Measurements from ENCODE around the gene CAB39L. TPM values are rescaled to one million over a fixed set of nuclear protein-coding genes. Genes with fewer than 3 reads are reported as not detected.

CAB39L gene
- total RNA-seq, 2 experiments from 2014 or later, result 9.6 to 28.6 TPM

GRCh38 chr13:49452725-49453457, 9.0 kb upstream of the CAB39L start:
- Histone ChIP-seq H4K20me1 (ENCODE audit: insufficient read depth, low read length) (no peaks in the 10 kb centered on the region), H3K4me1 (ENCODE audit: insufficient read depth, low read length, poor library complexity, severe bottlenecking) (peaks cover 45% of the 10 kb centered on the region), H3K9me3 (ENCODE audit: low read length) (no peaks in the 10 kb centered on the region), H3K4me2 (ENCODE audit: low read length) (no peak overlapping the region), H3K27ac (ENCODE audit: low read depth, low read length, poor library complexity, severe bottlenecking) (no peak overlapping the region), H3K9me2 (ENCODE audit: insufficient read depth, low read length) (no peaks in the 10 kb centered on the region), H2AFZ (ENCODE audit: low read length) (no peak overlapping the region), H3K36me3 (ENCODE audit: insufficient read depth, low read length) (peaks cover 58% of the 10 kb centered on the region), H3K4me3 (ENCODE audit: low read depth, low read length, poor library complexity, severe bottlenecking) (no peak overlapping the region), H3K79me2 (ENCODE audit: insufficient read depth, low read depth, low read length) (peaks cover 76% of the 10 kb centered on the region)
- DNase-seq (ENCODE audit: low spot score), result no peak
- ChIA-PET CTCF (ENCODE audit: unreplicated experiment) (no interaction called here), POLR2A (interaction anchor here (0.6 to 0.8 kb wide), 3 partner anchors 8 to 44 kb away, joined by 3 to 4 read pairs (median 4); no protein-coding TSS in a partner anchor)
- no peak for TF ChIP-seq EZH2phosphoT487 (IDR thresholded peaks at IDR 0.05; ENCODE audit: borderline replicate concordance, low read depth, low read length)
- TF ChIP-seq, protein P1, sequence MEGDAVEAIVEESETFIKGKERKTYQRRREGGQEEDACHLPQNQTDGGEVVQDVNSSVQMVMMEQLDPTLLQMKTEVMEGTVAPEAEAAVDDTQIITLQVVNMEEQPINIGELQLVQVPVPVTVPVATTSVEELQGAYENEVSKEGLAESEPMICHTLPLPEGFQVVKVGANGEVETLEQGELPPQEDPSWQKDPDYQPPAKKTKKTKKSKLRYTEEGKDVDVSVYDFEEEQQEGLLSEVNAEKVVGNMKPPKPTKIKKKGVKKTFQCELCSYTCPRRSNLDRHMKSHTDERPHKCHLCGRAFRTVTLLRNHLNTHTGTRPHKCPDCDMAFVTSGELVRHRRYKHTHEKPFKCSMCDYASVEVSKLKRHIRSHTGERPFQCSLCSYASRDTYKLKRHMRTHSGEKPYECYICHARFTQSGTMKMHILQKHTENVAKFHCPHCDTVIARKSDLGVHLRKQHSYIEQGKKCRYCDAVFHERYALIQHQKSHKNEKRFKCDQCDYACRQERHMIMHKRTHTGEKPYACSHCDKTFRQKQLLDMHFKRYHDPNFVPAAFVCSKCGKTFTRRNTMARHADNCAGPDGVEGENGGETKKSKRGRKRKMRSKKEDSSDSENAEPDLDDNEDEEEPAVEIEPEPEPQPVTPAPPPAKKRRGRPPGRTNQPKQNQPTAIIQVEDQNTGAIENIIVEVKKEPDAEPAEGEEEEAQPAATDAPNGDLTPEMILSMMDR (conservative IDR thresholded peaks at IDR 0.05; ENCODE audit: low read length), result no peak
- no TSS peak for BruUV-seq (replicated peaks)
- intact Hi-C loops (cut with micrococcal nuclease; ENCODE audit: unreplicated experiment), result no loop called here

- H3K27ac ChIP-seq (ENCODE audit: low read depth, low read length, poor library complexity, severe bottlenecking), result peak overlapping the region; percentile 6
- peaks cover 47% of the 10 kb centered on the region for H3K4me1 ChIP-seq (ENCODE audit: insufficient read depth, low read length, poor library complexity, severe bottlenecking)
- CTCF ChIA-PET (ENCODE audit: unreplicated experiment), result no interaction called here
- no peak overlapping the region for H2AFZ ChIP-seq (ENCODE audit: low read length)
- peaks cover 45% of the 10 kb centered on the region for H3K36me3 ChIP-seq (ENCODE audit: insufficient read depth, low read length)
- no peak for DNase-seq (ENCODE audit: low spot score)
- H3K4me2 ChIP-seq (ENCODE audit: low read length), result peak overlapping the region; percentile 27
- H3K79me2 ChIP-seq (ENCODE audit: insufficient read depth, low read depth, low read length), result peaks cover 92% of the 10 kb centered on the region
- intact Hi-C loops (cut with micrococcal nuclease; ENCODE audit: unreplicated experiment), result no loop called here
- H3K9me2 ChIP-seq (ENCODE audit: insufficient read depth, low read length), result no peaks in the 10 kb centered on the region
- no peak for TF ChIP-seq EZH2phosphoT487 (IDR thresholded peaks at IDR 0.05; ENCODE audit: borderline replicate concordance, low read depth, low read length)
- TF ChIP-seq, protein P1 (conservative IDR thresholded peaks at IDR 0.05; ENCODE audit: low read length), result no peak
- no peak overlapping the region for H3K4me3 ChIP-seq (ENCODE audit: low read depth, low read length, poor library complexity, severe bottlenecking)
- no peaks in the 10 kb centered on the region for H4K20me1 ChIP-seq (ENCODE audit: insufficient read depth, low read length)
- POLR2A ChIA-PET, result interaction anchor here (0.6 to 9.3 kb wide), 6 partner anchors 25 to 186 kb away, joined by 3 to 139 read pairs (median 3); no protein-coding TSS in a partner anchor
- H3K9me3 ChIP-seq (ENCODE audit: low read length), result no peaks in the 10 kb centered on the region
- no TSS peak for BruUV-seq (replicated peaks)
Observed at GRCh38 chr13:49450105-49450819, 6.4 kb upstream of the CAB39L start.
